HG02943 (cell line): ENCODE data around the gene PAPPA2.

Source experiments
- ATAC-seq: cut with Tn5 transposase; IDR thresholded peaks from one replicate; pipeline ENCODE4 v1.9.1; 2021; ENCODE audit warnings: mild to moderate bottlenecking, low read depth, moderate library complexity; ENCODE audit not compliant: unreplicated experiment

Gene PAPPA2

GRCh38 chr1:176843352-176844297, 380.6 kb downstream of the PAPPA2 start:
- no peak for ATAC-seq

GRCh38 chr1:176847052-176847451, 384.1 kb downstream of the PAPPA2 start:
- ATAC-seq: no peak

GRCh38 chr1:176849281-176849680, 386.3 kb downstream of the PAPPA2 start:
- no peak for ATAC-seq

- no peak for ATAC-seq
Observed at GRCh38 chr1:176850871-176851270, 387.9 kb downstream of the PAPPA2 start.

GRCh38 chr1:176852124-176852523, 389.1 kb downstream of the PAPPA2 start:
- no peak for ATAC-seq

GRCh38 chr1:176853503-176853902, 390.5 kb downstream of the PAPPA2 start:
- ATAC-seq: no peak

- ATAC-seq: no peak
Observed at GRCh38 chr1:176854121-176854520, 391.1 kb downstream of the PAPPA2 start.

GRCh38 chr1:176854758-176855745, 392.1 kb downstream of the PAPPA2 start:
- ATAC-seq: no peak

- no peak for ATAC-seq
Observed at GRCh38 chr1:176857632-176858031, 394.7 kb downstream of the PAPPA2 start.

GRCh38 chr1:176858433-176858916, 395.5 kb downstream of the PAPPA2 start:
- ATAC-seq: no peak

GRCh38 chr1:176863613-176864012, 400.6 kb downstream of the PAPPA2 start:
- no peak for ATAC-seq

GRCh38 chr1:176864211-176864610, 401.2 kb downstream of the PAPPA2 start:
- no peak for ATAC-seq

GRCh38 chr1:176866011-176866714, 403.2 kb downstream of the PAPPA2 start:
- no peak for ATAC-seq

- no peak for ATAC-seq
Observed at GRCh38 chr1:176869577-176869976, 406.6 kb downstream of the PAPPA2 start.

- ATAC-seq: no peak
Observed at GRCh38 chr1:176876966-176877515, 414.1 kb downstream of the PAPPA2 start.

GRCh38 chr1:176877557-176877956, 414.6 kb downstream of the PAPPA2 start:
- ATAC-seq: no peak

- ATAC-seq: no peak
Observed at GRCh38 chr1:176878750-176879536, 416.0 kb downstream of the PAPPA2 start.

GRCh38 chr1:176879784-176880620, 417.0 kb downstream of the PAPPA2 start:
- no peak for ATAC-seq
